ENCODE data around the gene P2RX1.

DNA sequence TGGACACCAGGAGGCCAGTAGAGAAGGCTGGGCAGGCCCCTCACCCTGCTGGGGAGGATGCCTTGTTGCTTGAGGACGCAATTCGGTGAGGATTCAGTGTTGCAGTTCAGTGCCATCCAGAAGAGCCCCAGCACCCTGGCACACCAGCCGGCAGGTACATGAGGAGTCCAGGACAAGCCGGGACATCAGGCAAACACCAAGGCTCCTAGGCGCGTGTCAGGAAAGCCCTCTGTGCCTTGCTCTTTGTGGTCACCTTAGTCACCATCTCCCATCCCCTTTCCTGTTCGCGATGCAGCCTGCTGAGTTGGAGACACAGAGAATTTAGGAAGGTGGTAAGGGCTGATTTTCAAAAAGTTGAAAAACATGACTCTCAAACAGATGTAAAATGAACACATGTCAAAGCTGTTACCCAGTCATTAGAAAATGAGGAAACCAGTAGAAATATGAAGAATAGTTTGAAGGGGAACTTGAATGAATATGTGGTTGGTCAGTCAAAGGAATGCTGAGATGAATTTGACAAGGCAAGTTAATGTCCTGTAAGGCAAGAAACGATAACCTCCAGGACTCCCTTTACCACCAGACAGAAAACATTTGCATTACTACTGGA, 67.9 kb downstream of the P2RX1 start:
- TF ChIP-seq CTCF (IDR thresholded peaks at IDR 0.05; ENCODE audit: low read depth, low read length, poor library complexity, severe bottlenecking) (no peak), EZH2phosphoT487 (IDR thresholded peaks at IDR 0.05; ENCODE audit: borderline replicate concordance, low read length) (no peak)

Measured in DOHH2 (cell line).